GM21737 (cell line): ENCODE results near the gene PLB1.

Experiments used
- ATAC-seq: cut with Tn5 transposase; IDR thresholded peaks from one replicate; pipeline ENCODE4 v1.9.1; 2021; ENCODE audit warnings: mild to moderate bottlenecking, moderate library complexity; ENCODE audit not compliant: unreplicated experiment

The PLB1 gene

DNA sequence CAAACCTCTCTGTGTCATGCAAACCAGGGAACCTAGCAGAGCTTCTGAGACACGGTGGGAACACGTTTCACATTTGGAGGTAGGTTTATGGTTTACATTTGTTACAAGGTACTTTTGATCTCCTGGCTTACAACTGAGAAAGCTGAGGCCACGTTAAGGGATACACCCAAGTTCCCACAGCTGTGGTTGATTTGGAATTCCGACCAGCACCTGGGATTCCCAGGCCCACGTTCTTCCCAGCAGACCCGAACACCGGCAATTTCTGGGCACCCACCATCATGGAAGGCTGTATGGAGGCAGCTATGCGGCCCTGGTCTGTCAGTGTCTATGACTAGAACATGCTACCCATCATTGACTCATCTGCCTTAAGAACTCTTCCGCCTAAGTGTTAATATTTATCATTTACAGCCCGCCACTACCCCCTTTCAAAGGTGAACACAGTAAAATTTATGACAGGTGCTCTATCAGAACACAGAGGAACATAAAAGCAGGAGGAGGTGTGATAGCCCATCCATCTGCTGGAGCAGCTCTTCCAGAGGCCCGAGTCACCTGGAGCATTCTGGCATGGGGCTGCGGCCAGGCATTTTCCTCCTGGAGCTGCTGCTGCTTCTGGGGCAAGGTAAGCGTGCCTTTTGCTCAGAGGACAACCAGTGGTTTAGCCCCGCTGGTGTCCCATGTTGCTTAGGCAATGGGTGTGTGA, at the start of gene PLB1:
TSS of gene PLB1 (plus strand) at position 510 of the 700 bp plus-strand sequence. CDS start at position 565, 55 bp downstream.
- no peak for ATAC-seq

DNA sequence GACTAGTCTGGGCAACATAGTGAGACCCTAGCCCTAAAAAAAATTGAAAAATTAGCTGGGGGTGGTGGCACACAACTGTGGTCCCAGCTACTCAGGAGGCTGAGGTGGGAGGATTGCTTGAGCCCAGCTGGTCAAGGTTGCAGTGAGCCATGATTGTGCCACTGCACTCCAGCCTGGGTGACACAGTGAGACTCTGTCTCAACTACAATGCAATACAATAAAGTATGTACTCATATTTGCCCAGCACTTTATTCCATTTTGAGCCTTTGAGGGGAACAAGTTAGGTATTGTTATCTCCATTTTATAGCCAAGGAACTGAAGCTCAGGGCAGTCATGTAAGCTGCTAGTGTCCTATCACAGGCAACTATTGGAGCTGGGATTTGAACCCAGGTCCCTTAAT, 49.3 kb upstream of the PLB1 start:
- ATAC-seq = no peak

GRCh38 chr2:28447086-28447485, 48.8 kb upstream of the PLB1 start:
- ATAC-seq = no peak

- no peak for ATAC-seq
These were observed 47.7 kb upstream of the PLB1 start for GRCh38 chr2:28447943-28448792.

DNA sequence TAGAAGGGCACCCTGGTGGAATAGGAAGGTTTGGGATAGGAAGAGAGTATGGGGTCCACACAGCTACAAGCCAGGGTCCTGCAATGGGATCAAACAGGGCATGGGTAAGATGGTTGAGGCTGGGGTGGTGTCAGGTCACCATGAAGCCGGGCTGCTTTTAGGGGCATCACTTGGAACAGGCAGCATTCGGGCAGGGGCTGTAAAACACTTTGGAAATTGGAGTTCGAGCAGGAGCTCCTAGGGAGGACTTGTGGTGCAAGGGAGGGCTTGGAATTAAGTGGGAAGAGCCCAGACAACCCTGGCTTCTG, 47.1 kb upstream of the PLB1 start:
- no peak for ATAC-seq

DNA sequence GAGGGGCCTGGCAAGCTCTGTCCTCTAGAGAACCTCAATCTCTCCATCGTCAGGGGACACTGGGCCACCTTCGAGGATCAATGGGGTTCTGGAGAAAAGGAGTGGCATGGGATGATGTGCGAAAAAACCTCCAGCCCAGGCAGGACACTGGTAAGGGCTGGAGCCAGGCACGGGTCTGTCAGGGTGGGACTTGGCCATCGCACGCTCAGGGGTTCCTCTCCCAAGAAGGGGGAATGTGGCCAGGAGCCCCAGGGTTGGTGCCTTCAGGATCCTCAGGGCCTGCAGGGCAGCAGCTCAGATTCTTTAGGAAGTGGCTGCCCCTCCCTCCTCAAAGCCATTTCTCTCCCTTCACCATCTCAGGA, 46.8 kb upstream of the PLB1 start:
- no peak for ATAC-seq

DNA sequence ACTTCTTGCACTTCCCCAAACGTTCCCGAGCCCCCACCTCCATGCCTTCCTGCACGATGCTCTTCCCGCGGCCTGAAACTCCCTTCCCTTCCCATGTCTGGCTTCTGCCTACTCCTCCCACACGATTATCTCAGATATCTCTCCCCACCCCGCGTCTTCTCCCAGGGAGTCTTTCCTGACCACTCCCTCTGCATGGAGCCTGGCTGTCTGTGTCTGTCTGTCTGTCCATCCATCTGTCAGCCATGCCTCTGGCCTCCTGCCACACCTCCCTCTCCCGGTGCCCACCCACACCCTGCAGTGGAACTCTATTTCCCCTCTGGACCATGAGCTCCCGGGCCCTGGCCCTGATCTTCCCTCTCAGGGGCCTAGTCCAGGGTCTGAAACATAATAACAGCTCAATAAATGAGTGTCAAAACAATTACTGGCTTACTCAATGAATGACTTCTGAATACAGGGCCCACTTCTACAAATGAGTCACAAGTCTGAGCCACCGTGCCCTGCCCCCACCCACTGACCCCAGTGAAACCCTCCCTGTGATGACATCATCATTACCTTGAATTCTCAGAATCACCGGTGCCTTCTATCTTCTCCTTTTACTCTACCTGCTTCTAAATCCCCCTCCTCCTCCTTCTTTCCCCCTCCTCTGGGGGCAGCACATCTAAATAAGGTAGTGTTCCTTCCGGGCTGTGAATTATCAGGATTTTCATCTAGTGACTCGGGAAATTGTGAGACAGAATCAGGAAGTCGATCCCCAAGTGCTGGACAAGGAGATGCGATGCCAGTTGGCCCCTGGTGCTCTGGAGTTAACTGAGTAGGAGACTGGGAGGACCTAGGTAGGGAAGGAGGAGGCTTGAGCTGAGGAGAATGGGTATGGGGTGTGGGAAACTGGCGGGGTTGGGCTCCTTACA, 46.1 kb upstream of the PLB1 start:
- ATAC-seq = no peak

GRCh38 chr2:28450901-28451565, 44.8 kb upstream of the PLB1 start:
- ATAC-seq = no peak

GRCh38 chr2:28451793-28452533, 43.9 kb upstream of the PLB1 start:
- ATAC-seq = no peak

GRCh38 chr2:28452534-28453081, 43.3 kb upstream of the PLB1 start:
- no peak for ATAC-seq

DNA sequence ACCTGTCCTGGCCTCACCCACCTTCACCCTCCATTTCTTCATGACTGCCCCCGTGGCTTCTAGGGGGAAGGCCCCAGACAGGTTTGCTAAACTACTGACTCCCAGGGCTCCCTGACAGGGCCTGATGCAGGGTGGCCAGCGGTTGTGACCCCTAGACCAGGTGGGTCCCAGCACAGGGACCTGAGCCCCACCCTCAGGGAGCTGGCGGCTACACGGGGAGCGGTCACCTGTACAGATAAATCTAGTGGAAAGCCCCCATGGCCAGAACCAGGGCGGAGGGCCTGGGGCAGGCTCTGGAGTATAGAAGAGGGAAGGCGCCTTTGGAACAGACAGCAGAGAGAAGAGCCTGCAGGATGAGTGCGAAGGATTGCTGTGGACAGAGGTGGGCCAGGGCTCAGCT, 42.5 kb upstream of the PLB1 start:
- ATAC-seq = no peak

- no peak for ATAC-seq
These were observed 41.6 kb upstream of the PLB1 start for GRCh38 chr2:28454016-28454930.

GRCh38 chr2:28457237-28457636, 38.6 kb upstream of the PLB1 start:
- ATAC-seq = no peak

DNA sequence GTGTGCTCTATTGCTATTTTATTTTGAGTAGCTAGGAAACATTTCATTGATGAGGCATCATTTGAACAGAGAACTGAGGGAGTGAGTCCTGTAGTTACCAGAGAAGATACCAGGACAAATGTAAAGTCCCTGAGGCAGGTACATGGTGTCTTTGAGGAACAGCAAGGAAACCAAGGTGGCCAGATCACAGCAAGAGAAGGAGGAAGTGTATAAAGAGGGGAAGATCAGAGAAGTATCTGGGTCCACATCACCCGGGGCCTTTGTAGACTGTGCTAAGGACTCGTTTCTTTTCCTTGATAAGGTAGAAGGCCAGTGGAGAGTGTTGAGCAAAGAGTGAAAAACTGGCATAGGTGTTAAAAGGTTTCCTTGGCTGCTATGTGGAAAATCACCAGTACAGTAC, 34.8 kb upstream of the PLB1 start:
- ATAC-seq = no peak

DNA sequence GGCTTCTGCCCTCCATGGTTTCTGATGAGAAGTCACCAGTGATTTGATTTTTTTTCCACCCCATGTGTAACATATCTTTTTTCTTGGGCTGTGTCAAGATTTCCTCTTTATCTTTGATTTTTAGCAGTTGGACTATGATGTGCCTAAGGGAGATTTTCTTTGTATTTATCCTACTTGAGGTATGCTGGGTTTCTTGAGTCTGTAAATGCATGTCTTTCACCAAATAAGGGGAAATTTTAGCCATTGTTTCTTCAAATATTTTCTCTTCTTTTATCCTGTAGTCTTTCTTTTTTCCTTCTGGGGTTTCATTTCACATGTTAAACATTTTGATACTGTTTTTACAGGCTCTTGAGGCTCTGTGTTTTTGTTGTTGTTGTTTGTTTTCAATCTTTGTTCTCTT, 33.7 kb upstream of the PLB1 start:
- no peak for ATAC-seq

DNA sequence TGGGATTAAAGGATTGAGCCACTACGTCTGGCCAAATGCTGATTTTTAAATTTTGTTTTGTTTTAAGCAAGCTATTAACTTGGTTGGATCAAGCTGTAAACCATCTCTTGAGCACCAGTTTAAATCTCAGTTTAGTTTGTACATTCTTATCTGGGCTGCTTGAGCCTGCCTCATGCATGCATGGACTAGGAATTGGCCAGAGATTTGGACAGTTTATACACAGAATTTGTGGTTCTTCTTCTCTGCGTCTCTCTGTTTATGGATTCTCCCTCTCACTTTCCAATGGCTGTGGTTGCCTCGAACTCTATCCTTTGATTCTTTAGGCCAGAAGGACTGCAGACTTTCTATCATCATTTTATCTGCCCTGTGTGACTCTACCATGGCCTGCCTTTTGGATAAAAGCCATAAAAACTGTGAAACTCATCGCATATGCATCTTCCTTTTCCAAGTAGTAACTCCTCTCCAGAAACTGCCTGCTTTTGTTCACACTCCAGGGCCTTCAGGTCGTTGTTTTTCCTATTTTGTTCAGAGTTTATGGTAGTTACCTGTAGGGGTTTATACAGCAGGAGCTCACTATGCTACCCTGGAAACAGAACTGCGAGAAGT, 32.5 kb upstream of the PLB1 start:
- ATAC-seq = no peak

DNA sequence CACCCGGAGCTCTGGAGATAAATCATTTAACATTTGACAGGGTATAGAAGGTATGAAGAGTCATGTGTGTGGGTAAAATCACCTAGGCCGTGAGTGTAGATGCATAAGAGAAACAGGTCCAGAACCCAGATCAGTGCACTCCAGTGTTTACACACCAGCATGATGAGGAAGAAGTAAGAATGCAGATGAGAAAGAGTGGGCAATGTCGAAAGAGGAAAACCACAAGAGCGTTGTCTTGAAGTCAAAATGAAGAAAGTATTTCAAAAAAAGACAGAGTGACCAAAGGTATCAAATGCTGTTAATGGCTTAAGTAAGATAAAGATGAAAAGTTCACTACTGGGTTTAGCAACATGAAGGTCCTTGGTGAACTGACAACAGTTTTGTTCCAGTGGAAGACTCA, 32.0 kb upstream of the PLB1 start:
- ATAC-seq = no peak

DNA sequence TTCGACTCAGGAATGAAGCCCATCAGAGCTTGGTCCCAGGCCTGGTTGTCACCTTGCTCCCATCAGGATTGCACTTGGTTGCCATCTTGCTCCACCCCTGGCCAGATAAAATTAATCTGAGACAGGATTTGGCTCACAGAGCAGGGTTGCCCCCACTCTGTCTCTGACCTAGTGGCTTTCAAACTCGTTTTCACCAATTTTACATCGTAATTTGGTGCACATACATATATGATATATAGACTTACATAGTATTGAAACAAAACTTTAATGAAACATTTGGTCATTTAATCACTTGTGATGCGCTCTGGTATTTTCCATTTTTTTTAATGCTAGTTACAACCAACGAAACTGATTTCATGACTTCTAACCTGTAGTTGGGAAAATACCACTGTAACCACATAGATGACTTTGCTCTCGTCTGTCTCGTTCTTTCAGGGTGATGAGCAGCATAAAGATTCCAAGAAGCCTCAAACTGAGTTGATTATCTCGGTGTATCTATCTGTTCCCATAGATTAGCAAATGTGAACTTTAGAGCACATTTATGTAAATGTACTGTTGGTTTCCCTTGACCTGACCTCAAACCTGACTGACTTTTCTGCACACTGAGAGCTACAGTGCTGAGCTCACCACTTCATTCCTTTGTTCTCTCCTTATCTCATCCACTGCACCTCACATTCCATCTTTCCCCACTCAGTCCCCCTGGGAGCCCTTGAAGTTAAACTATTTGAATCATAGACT, 30.5 kb upstream of the PLB1 start:
- ATAC-seq = no peak
